ENCODE measurements around the gene ARSI. TPM values are rescaled to one million over a fixed set of nuclear protein-coding genes. Genes with fewer than 3 reads are reported as not detected.

ARSI gene
- total and polyA plus RNA-seq, 2 donors (not counting 3 experiments of a cell fraction or from before 2014, with no cell fraction given), result 0.17 to 0.20 TPM

- H3K4me1 ChIP-seq (ENCODE audit: control insufficient read depth, extremely low read depth, insufficient read depth, low read length), result no peaks in the 10 kb centered on the region
- dilution Hi-C loops (cut with MboI; ENCODE audit: extremely low pct_ligation_motif_present, low sequenced_read_pairs), result no loop called here
- CTCF ChIA-PET, result interaction anchor here (1.2 to 1.5 kb wide), 2 partner anchors 28 to 50 kb away, joined by 3 to 4 read pairs; no protein-coding TSS in a partner anchor
- no peaks in the 10 kb centered on the region for H3K9me1 ChIP-seq (replicated peaks; ENCODE audit: control insufficient read depth, extremely low read depth, insufficient read depth, low read length)
- FAIRE-seq (no peak), DNase-seq (ENCODE audit: low read depth, low spot score) (no peak)
- H2AFZ ChIP-seq (ENCODE audit: low read depth, low read length), result no peak overlapping the region
- intact Hi-C loops (cut with micrococcal nuclease), result no loop called here
- TF ChIP-seq EZH2 (IDR thresholded peaks at IDR 0.05; ENCODE audit: borderline replicate concordance, low read depth, low read length, severe bottlenecking) (no peak), GATA2 (IDR thresholded peaks at IDR 0.05; ENCODE audit: insufficient read depth, insufficient read length, low read depth, low read length) (no peak), MAX (IDR thresholded peaks at IDR 0.05; ENCODE audit: insufficient read depth, insufficient read length) (no peak), JUN (IDR thresholded peaks at IDR 0.05; ENCODE audit: borderline replicate concordance, insufficient read depth, insufficient read length, low read depth) (no peak), POLR2AphosphoS5 (IDR thresholded peaks at IDR 0.05; ENCODE audit: insufficient read depth, low read depth, low read length) (no peak), POLR2A (IDR thresholded peaks at IDR 0.05; ENCODE audit: low read depth, low read length) (no peak), FOS (IDR thresholded peaks at IDR 0.05; ENCODE audit: borderline replicate concordance, insufficient read depth, low read length) (no peak), MYC (IDR thresholded peaks at IDR 0.05; ENCODE audit: low read depth, low read length) (no peak), CTCF (IDR thresholded peaks at IDR 0.05; ENCODE audit: extremely low read depth in 1 of 2, insufficient read depth in 1 of 2, low read depth in 1 of 2, low read length in 2 of 2) (no peak)
- BruUV-seq (replicated peaks), result no TSS peak
- H3K4me3 ChIP-seq (replicated peaks in 1 of 3; ENCODE audit: insufficient read depth in 1 of 3, low read depth in 1 of 3, low read length in 3 of 3), result no peak overlapping the region
- H4K20me1 ChIP-seq (replicated peaks; ENCODE audit: control insufficient read depth, extremely low read depth, insufficient read depth, low read length), result no peaks in the 10 kb centered on the region
- POLR2A ChIA-PET, result no interaction called here
- no peak overlapping the region for H3K27ac ChIP-seq (ENCODE audit: insufficient read depth, low read depth, low read length)
- H3K4me2 ChIP-seq (ENCODE audit: insufficient read depth, low read length), result no peak overlapping the region
- no peak overlapping the region for H3K9ac ChIP-seq (replicated peaks; ENCODE audit: extremely low read depth, insufficient read depth, low read length)
- no peaks in the 10 kb centered on the region for H3K9me3 ChIP-seq (replicated peaks; ENCODE audit: control insufficient read depth, insufficient read depth, low read length)
- no peaks in the 10 kb centered on the region for H3K36me3 ChIP-seq (ENCODE audit: control insufficient read depth in 2 of 2, extremely low read depth in 1 of 2, insufficient read depth in 2 of 2, low read length in 2 of 2)
- no peaks in the 10 kb centered on the region for H3K79me2 ChIP-seq (ENCODE audit: control insufficient read depth, insufficient read depth, low read length)
- peaks cover 37 to 39% of the 10 kb centered on the region in 2 experiments for H3K27me3 ChIP-seq (ENCODE audit: control insufficient read depth in 2 of 2, insufficient read depth in 2 of 2, low read length in 2 of 2)
These were observed 2.1 kb downstream of the ARSI start for GRCh38 chr5:150300496-150301169.

Data from endothelial cell of umbilical vein (primary cell).